ENCODE measurements around the gene LRRC30.

LRRC30 gene

DNA sequence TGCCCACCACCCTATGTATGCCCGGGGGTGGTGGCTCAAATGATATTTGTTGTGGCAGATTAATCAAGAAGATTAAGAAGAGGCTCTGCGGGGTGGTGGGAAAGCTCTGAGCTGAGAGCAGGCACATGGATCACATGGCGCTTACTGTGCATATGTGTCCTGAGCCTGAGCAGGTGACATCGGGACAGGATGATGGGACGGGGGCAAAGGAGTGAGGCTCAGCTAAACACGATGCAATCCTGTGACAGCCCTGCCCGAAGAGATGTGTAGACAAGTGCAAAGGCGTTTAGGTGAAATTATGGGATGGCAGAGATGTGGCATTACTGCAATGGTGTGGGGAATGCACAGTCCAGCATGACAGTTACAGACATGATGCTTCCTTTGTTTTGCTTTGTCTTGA, 6.0 kb downstream of the LRRC30 start:
- Histone ChIP-seq H3K27ac (no peak overlapping the region), H3K27me3 (no peaks in the 10 kb centered on the region), H3K9ac (no peak overlapping the region), H3K4me2 (no peak overlapping the region), H3K9me3 (peaks cover 5% of the 10 kb centered on the region; the same call in 1 of the 2 replicates), H4K20me1 (no peaks in the 10 kb centered on the region), H3K4me1 (no peaks in the 10 kb centered on the region), H3K4me3 (no peak overlapping the region), H3K36me3 (no peaks in the 10 kb centered on the region)
- TF ChIP-seq Cebpa-rat (IDR thresholded peaks at IDR 0.05), result no peak

DNA sequence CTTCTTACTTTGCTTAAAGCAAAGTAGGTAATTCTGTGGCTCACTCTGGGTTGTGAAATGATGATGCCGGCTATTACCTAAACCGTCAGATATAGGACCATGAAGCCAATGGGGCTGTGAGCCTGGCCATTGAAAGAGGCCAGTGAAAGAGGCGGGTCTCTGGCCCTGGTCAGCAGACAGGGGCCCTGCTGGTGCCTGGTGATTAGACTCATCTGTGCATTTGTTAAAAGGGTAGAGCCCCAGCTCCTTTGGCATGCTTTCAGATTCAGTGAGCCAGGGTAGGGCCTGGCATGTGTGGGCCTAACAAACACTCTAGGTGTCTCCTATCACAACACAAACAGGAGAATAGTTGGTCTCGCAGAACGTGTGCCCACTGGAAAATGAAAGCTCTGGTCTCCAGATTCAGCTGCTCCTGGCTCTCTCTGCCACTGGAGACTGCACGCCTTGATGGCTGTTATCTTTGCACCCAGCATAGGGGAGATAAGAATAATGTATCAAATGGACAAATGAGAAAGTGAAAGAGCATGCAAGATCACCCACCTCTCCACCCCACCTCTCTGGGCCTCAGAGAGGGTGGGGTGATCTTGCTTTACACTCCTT, 6.9 kb downstream of the LRRC30 start:
- Histone ChIP-seq H3K27me3 (no peaks in the 10 kb centered on the region), H3K9ac (no peak overlapping the region), H3K4me1 (no peaks in the 10 kb centered on the region), H3K27ac (no peak overlapping the region), H3K4me3 (no peak overlapping the region), H4K20me1 (no peaks in the 10 kb centered on the region), H3K9me3 (peaks cover 5% of the 10 kb centered on the region; the same call in 1 of the 2 replicates), H3K4me2 (no peak overlapping the region), H3K36me3 (no peaks in the 10 kb centered on the region)
- no peak for TF ChIP-seq Cebpa-rat (IDR thresholded peaks at IDR 0.05)

DNA sequence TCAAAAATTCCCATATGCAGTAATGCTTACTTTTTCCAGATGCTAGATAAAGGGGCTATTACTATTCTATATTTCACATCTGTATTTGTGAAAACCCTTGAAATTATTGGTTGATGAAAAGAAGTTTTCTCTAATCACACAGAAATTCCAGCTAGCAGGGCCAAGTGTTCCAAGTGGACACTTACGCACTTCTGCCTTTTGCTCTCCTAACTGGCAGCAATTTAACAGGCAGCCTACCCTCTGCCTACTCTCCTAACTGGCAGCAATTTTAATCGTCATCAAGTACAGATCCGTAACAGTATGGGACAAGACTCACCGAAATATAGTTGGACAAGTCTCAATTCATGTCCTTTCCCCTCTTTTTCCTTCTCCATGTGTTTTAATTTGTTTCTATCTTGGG, 12.0 kb downstream of the LRRC30 start:
- Histone ChIP-seq H3K27ac (no peak overlapping the region), H3K36me3 (no peaks in the 10 kb centered on the region), H3K4me3 (no peak overlapping the region), H3K9ac (no peak overlapping the region), H4K20me1 (no peaks in the 10 kb centered on the region), H3K27me3 (no peaks in the 10 kb centered on the region), H3K4me2 (no peak overlapping the region), H3K4me1 (no peaks in the 10 kb centered on the region), H3K9me3 (peaks cover 5% of the 10 kb centered on the region; the same call in 1 of the 2 replicates)
- no peak for TF ChIP-seq Cebpa-rat (IDR thresholded peaks at IDR 0.05)

DNA sequence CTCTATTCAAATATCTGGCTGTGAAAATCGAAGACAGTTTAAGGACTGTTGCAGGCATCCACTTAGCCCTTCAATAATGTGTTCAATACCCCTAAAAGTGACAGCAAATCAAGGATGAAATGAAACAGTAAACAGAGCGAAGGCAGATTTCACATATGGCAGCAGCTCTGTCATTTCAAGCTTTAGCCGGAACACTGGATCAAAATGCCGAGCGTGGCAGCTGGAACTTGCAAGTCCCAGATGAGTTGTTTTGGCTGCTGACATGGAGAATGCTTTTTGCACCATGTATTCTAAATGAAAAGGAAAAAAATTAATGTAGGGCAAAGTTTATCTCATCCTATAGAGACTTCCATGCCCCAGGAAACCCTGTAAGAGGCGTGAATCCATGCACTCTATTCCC, 18.0 kb downstream of the LRRC30 start:
- Histone ChIP-seq H4K20me1 (no peaks in the 10 kb centered on the region), H3K4me1 (no peaks in the 10 kb centered on the region), H3K36me3 (no peaks in the 10 kb centered on the region), H3K27me3 (no peaks in the 10 kb centered on the region), H3K4me2 (no peak overlapping the region), H3K27ac (no peak overlapping the region), H3K9me3 (no peaks in the 10 kb centered on the region), H3K4me3 (no peak overlapping the region), H3K9ac (no peak overlapping the region)
- TF ChIP-seq Cebpa-rat (IDR thresholded peaks at IDR 0.05), result no peak

DNA sequence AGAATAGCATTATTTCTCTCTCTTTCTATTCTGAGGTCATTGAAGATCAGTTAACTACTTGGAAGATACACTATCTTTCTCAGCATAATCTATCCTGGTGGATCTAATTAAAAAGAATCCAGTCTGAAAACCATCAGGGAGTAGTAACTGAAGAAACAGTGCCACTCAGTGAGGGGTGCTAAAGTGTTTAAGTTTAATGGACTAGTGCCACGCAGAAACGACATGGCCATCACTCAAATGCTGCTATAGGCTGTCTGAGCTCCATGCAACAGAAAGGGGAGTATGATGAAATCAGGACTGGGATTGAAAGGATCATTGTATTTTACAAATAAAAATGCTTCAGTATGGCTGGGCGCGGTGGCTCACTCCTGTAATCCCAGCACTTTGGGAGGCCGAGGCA, 23.3 kb downstream of the LRRC30 start:
- Histone ChIP-seq H3K27ac (no peak overlapping the region), H3K4me1 (no peaks in the 10 kb centered on the region), H3K36me3 (no peaks in the 10 kb centered on the region), H3K27me3 (no peaks in the 10 kb centered on the region), H3K4me2 (no peak overlapping the region), H3K9me3 (no peaks in the 10 kb centered on the region), H3K9ac (no peak overlapping the region), H3K4me3 (no peak overlapping the region), H4K20me1 (no peaks in the 10 kb centered on the region)
- no peak for TF ChIP-seq Cebpa-rat (IDR thresholded peaks at IDR 0.05)

DNA sequence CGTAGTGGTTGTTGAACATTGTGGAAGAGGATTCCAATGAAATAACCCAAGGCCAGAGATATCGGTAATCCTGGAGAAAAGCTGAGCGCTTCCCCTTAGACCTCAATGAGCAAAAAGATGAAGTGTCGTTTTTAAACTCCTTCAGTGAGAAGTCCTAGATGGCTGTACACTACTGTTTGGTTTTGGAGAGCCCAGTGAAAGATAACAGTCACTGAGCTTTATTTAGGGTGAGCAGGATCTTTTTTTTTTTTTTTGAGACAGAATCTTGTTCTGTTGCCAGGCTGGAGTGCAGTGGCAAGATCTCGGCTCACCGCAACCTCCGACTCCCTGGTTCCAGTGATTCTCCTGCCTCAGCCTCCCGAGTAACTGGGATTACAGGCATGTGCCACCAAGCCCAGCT, 24.2 kb downstream of the LRRC30 start:
- no peak overlapping the region for H3K4me2 ChIP-seq
- no peak overlapping the region for H3K4me3 ChIP-seq
- no peaks in the 10 kb centered on the region for H4K20me1 ChIP-seq
- H3K4me1 ChIP-seq, result peaks cover under 1% of the 10 kb centered on the region; the same call in 1 of the 2 replicates
- no peak overlapping the region for H3K27ac ChIP-seq
- TF ChIP-seq Cebpa-rat (IDR thresholded peaks at IDR 0.05), result no peak
- H3K9ac ChIP-seq, result no peak overlapping the region
- H3K36me3 ChIP-seq, result no peaks in the 10 kb centered on the region
- no peaks in the 10 kb centered on the region for H3K27me3 ChIP-seq
- no peaks in the 10 kb centered on the region for H3K9me3 ChIP-seq

DNA sequence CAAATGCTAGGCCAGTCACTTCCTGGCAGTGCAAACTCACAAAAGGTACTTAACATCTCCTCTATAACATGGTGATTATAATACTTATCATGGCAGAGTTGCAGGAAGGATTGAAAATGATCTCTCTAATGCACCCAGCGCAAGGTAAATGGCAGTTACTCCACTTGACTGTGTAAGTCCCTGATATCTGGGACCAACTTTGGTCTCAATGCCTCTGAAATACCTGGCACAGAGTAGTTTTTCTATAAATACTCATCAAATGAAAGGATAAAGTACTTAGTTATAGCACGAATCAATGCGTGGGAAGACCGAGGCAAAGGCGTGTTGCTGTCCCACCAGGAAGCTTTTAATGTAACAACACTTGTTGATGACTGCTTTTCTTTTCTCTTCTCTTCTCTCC, 24.8 kb downstream of the LRRC30 start:
- no peak for TF ChIP-seq Cebpa-rat (IDR thresholded peaks at IDR 0.05)
- Histone ChIP-seq H3K27me3 (no peaks in the 10 kb centered on the region), H3K9me3 (no peaks in the 10 kb centered on the region), H3K4me1 (peaks cover 4% of the 10 kb centered on the region; the same call in 1 of the 2 replicates), H3K4me2 (no peak overlapping the region), H3K27ac (no peak overlapping the region), H4K20me1 (no peaks in the 10 kb centered on the region), H3K4me3 (no peak overlapping the region), H3K9ac (no peak overlapping the region), H3K36me3 (no peaks in the 10 kb centered on the region)

DNA sequence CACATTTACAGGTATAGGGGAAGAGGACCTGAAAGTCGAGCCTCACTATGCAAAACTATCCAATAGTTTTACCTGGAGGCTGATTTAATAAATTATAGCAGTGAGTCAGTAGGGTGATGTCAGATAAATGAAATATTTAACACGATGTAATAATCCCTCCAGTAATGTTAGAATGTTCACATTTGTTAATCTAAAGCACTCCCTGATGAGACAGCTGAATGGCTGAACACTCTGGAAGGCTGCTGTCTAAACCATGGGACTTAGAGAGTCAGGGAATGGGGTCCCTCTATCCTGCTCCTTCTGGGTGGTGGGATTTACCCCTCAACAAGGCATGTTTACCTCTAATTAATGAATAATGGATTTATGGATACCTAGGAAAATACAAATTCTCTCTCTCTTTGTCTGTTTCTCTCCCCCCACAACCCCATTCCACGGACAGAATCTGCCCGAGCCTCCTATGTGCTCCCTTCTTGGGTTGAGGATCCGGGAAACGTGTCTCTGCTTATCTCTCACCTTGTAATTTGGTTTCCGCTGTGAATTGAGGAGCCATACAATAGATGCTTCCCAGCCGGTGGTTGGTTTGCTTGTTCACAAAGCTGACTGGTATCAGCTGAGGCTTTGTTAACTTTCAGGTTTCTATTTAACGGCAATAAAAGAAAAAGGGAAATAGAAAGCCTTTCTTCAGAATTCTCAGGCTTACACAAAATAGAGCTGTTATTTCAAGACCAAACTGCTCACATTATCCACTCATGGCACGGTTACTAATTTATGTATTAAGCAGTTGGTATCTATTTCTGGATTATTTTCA, 25.9 kb downstream of the LRRC30 start:
- no peak for TF ChIP-seq Cebpa-rat (IDR thresholded peaks at IDR 0.05)
- Histone ChIP-seq H3K4me3 (no peak overlapping the region), H3K9ac (no peak overlapping the region), H3K9me3 (no peaks in the 10 kb centered on the region), H3K27ac (no peak overlapping the region), H3K4me2 (no peak overlapping the region), H3K27me3 (no peaks in the 10 kb centered on the region), H3K4me1 (peaks cover 4% of the 10 kb centered on the region; the same call in 1 of the 2 replicates), H4K20me1 (no peaks in the 10 kb centered on the region), H3K36me3 (no peaks in the 10 kb centered on the region)

DNA sequence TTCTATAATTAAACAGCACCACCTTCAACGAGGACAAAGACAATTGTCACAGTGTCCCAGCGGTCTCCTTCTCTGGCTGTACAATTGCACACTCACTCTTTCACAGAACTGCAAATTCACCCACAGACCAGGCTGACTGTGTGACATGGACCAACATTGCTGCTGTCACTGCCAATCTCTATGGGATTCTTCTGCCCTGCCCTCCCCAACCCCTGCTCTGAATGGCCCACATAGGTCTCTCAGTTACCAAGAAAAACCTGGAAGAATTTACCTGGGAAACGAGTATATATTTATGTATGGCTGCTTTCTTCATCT, 26.5 kb downstream of the LRRC30 start:
- Histone ChIP-seq H3K4me1 (peaks cover 4% of the 10 kb centered on the region; the same call in 1 of the 2 replicates), H3K27me3 (no peaks in the 10 kb centered on the region)

DNA sequence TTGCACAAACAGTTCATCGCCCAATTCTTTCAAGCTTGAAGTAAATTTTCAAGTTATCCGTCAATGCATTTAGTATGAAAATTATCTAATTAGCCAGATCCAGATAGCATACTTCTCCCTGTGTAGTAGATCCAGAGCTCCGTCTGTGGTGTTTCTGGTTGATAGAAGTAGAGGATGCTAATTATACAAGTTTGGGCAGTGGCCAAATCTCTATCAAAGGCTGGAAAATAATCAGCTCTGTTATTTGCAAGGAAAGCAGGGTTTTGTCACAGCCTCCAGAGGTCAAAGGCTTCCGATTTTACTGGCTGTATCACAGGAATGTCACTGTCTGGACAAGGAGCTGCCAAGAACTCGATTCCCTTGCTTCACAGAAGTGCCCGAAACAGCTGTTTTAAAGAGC, 28.6 kb downstream of the LRRC30 start:
- Histone ChIP-seq H3K9ac (no peak overlapping the region), H4K20me1 (no peaks in the 10 kb centered on the region), H3K36me3 (no peaks in the 10 kb centered on the region), H3K27ac (no peak overlapping the region), H3K4me2 (no peak overlapping the region), H3K9me3 (no peaks in the 10 kb centered on the region), H3K4me1 (peaks cover 4% of the 10 kb centered on the region; the same call in 1 of the 2 replicates), H3K27me3 (no peaks in the 10 kb centered on the region), H3K4me3 (no peak overlapping the region)
- TF ChIP-seq Cebpa-rat (IDR thresholded peaks at IDR 0.05), result no peak

More for the DNA sequence above, 26.5 kb downstream of the LRRC30 start:
- no peak overlapping the region for H3K27ac ChIP-seq
- no peaks in the 10 kb centered on the region for H3K9me3 ChIP-seq
- H3K9ac ChIP-seq, result no peak overlapping the region
- TF ChIP-seq Cebpa-rat (IDR thresholded peaks at IDR 0.05), result no peak
- no peak overlapping the region for H3K4me3 ChIP-seq
- H3K4me2 ChIP-seq, result no peak overlapping the region
- H3K36me3 ChIP-seq, result no peaks in the 10 kb centered on the region
- H4K20me1 ChIP-seq, result no peaks in the 10 kb centered on the region
